HG03439 (cell line): ENCODE measurements around the gene PRAMEF4.
"Not testable (repeated sequence)": the region's sequence is repeated elsewhere in the genome, so short reads cannot be mapped to it uniquely, and the experiment has no call there.

Experiments used
- ATAC-seq: cut with Tn5 transposase; IDR thresholded peaks from one replicate; pipeline ENCODE4 v1.9.1; 2021; ENCODE audit warnings: mild to moderate bottlenecking, moderate library complexity; ENCODE audit not compliant: unreplicated experiment

PRAMEF4 gene

DNA sequence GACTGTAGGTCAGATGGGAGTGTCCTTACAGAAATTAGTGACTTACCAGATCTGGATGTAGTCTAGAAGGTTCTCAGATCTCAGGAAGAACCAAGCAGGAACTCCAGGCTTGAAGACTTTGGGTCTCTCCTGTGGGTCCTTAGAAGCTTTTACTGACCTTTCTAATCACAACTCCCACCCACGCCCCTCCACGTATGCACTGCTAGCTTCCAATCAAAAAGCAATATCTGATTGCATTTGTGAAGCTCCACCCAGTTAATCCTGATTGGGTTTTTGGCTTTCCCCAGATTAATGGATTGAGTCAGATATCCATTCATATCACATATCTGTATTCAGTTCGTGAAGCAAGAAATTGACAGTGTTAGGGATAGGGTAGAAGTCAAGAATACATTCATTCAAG, at the start of gene PRAMEF4:
Gene PRAMEF4 (minus strand): TSS at position 101 of the 400 bp plus-strand sequence. CDS start 2,807 bp downstream, outside the sequence.
- ATAC-seq = not testable (repeated sequence)

DNA sequence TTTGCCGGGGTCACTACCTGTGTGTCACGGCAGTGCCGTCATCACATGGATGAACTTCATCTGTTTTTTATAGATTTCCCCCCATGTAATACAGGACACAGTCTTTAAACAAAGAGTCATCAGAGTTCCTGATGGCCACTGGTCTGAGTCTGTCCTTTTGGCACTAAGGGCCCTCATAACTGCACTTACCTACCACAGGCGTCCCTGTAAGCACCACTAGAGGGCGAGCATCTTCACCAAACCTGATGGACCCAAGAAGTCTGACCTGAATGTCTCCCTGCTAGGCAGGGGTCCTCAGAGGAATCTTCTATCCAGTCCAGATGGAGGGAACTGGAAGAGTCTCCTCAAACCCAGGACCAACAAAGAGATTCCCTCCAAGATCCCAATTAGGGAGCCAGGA, 38.4 kb upstream of the PRAMEF4 start:
- not testable (repeated sequence) for ATAC-seq

DNA sequence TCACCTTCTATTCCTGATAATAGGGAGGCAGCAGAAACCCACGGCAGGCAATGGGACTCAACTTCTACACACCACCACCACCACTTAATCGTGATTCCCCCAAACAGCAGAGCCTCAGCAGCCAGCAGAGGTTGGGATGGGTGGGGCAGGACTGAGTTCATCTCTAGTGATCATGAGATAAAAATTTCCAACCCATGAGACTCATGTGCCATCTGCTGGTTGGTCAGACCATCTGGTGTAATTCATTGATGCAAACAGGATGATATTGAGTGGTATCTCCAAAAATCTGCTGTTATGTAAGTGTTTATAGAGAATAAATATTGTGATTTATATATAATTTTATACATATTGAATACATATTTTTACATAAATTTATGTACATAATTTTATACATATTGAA, 35.7 kb upstream of the PRAMEF4 start:
- not testable (repeated sequence) for ATAC-seq

DNA sequence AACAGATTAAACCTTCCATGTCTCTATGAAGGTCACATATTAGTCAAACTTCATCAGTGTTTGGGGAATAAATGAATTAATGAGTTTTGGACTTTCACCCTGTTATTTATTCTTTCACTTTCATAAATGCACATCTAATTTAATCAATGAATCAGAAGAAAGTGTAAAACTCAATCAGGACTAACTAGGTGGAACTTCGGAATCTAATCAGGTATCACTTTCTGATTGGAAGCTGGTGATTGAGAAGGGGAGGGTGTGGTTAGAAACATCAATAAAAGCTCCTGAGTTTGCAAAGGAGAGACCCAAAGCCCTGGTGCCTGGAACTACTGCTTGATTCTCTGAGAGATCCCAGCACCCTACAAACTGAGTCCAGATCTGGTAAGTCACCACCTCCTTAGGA, 30.3 kb upstream of the PRAMEF4 start, which contains the start of gene PRAMEF7:
Gene PRAMEF7 (plus strand): TSS at position 301 of the 400 bp plus-strand sequence. CDS start 1,083 bp downstream, outside the sequence.
- not testable (repeated sequence) for ATAC-seq

DNA sequence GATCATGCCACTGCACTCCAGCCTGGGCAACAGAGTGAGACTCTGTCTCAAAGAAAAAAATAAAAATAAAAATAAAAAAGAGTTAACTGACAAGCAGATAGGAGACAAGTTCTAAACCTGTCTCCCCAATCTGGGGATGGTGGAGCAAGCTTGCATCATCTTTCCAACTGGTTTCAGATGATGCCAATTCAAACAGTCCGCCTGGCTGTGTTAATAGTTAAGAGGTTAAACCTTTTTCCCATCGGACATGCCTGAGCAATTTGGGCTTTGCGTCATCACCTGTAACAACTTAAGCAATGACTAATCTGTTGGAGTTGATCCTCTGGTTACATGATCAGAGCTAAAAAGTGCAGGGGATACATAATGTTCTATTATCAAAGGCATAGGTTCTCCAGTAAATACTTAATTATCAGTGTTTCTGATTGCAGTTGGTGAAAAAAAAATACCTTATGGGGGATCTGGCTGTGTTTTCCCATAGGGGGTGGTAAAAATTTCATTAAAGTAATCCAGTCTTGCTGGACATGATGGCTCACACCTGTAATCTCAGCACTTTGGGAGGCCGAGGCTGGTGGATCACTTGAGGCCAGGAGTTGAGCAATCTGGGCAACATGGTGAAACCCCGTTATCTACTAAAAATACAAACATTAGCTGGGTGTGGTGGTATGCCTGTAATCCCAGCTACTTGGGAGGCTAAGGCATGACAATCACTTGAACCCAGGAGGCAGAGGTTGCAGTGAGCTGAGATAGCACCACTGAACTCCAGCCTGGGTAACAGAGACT, 18.0 kb upstream of the PRAMEF4 start:
- not testable (repeated sequence) for ATAC-seq

DNA sequence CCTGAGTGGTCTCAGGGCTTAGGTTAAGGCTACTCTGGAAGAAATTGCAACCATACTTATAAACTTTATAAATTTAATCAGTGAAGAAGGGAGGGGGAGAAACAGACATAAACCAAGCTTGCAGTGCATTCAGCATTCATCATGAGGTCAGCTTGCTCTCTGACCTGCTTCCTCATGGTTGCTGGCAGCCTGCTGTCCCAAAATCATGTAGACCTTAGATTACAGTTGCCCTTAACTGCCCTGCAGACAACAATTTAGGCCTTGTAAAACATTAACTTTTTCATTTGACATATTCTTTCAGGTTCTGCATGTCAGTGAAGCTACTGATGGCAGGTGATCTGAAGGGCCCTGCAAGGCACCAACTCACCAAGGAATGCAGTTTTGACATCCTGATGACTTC, 13.2 kb upstream of the PRAMEF4 start:
- not testable (repeated sequence) for ATAC-seq

DNA sequence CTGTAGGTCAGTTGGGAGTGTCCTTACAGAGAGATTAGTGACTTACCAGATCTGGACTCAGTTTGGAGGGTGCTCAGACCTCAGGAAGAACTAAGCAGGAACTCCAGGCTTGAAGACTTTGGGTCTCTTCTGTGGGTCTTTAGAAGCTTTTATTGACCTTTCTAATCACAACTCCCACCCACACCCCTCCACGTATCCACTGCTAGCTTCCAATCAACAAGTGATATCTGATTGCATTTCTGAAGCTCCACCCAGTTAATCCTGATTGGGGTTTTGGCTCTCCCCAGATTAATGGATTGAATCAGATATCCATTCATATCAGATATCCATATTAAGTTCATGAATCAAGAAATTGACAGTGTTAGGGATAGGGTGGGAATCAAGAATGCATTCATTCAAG, 12.2 kb upstream of the PRAMEF4 start, which contains the start of gene PRAMEF10:
Gene PRAMEF10 (minus strand): TSS at position 101 of the 400 bp plus-strand sequence. CDS start 2,423 bp downstream, outside the sequence.
- ATAC-seq = not testable (repeated sequence)

DNA sequence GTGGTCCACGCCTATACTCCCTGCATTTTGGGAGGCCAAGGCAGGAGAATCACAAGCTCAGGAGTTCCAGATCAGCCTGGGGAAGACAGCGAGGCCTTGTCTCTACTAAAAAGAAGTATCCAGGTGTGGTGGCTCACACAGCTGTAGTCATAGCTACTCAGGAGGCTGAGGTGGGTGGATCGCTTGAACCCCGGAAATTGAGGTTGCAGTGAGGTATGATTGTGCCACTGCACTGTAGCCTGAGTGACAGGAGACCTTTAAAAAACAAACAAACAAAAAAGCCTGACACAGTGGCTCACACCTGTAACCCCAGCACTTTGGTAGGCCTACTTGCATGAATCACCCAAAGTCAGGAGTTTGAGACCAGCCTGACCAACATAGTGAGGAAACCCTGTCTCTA, 7.5 kb downstream of the PRAMEF4 start:
- not testable (repeated sequence) for ATAC-seq

DNA sequence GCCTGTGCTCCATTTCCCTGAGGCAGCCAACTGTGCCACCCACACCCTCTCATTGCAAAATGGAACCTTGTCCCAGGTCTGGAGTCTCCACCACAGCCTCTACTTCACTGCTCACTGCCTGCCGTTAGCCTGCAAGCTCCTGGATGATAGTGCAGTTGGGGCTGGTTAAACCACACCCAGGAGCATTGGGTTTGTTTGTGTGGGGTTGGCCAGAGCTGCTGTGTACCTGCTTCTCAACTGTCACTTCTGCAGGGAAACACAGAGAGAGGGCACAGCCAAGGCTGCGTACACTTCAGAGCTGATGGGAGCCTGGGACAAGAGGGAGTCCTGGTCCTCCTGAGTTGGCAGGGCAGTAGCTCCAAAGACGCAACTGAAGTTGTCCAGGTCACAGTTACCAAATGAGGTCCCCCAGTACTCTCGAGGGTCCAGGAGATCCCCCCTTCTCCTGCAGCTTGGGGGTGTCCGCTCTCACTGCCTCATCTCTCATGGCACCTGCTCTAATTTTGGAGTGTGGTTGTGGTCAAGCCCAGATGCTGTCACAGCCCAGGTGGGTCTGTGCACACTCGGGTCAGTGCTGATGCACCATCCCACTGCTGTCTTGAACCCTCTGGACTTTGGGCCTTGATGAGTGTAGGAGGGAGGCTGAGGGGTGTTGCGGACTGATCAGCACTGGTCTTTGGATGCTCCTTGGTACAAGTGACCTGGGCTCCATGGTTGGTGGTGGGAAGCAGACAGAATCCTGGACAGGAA, 22.7 kb downstream of the PRAMEF4 start:
- ATAC-seq = not testable (repeated sequence)

DNA sequence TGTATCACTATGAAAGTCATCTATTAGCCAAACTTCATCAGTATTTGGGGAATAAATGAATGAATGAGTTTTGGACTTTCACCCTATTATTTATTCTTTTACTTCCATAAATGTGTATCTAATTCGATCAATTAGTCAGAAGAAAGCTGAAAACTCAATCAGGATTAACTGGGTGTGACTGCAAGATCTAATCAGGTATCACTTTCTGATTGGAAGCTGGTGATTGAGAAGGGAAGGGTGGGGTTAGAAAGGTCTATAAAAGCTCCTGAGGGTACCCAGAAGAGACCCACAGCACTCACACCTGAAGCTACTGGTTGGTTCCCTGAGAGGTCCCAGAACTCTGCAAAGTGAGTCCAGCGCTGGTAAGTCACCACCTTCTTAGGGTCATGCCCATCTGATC, 29.2 kb downstream of the PRAMEF4 start, which contains the start of gene PRAMEF2:
Gene PRAMEF2 (plus strand): TSS at position 301 of the 400 bp plus-strand sequence. CDS start 1,924 bp downstream, outside the sequence.
- not testable (repeated sequence) for ATAC-seq

DNA sequence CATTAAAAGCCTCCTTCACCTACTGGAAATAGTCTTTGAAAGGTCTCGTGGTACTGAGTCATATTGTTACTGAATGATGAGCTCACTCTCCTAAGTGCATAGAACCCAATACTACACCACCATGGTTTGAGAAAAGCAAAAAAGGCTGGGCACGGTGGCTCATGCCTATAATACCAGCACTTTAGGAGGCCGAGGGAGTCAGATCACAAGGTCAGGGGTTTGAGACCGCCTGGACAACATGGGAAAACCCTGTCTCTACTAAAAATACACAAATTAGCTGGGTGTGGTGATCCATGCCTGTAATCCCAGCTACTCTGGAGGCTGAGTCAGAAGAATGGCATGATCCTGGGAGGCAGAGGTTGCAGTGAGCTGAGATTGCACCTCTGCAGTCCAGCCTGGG, 34.2 kb downstream of the PRAMEF4 start:
- ATAC-seq = no peak

DNA sequence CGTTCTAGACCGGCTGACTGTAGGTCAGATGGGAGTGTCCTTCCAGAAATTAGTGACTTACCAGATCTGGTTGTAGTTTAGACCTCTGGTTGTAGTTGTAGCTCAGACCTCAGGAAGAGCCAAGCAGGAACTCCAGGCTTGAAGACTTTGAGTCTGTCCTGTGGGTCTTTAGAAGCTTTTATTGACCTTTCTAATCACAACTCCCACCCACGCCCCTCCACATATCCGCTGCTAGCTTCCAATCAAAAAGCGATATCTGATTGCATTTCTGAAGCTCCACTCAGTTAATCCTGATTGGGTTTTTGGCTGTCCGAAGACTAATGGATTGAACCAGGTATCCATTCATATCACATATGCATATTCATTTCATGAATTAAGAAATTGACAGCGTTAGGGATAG, 37.4 kb downstream of the PRAMEF4 start, which contains the start of gene HNRNPCL1:
Gene HNRNPCL1 (minus strand): TSS at position 101 of the 400 bp plus-strand sequence. CDS start 431 bp downstream, outside the sequence.
- not testable (repeated sequence) for ATAC-seq

DNA sequence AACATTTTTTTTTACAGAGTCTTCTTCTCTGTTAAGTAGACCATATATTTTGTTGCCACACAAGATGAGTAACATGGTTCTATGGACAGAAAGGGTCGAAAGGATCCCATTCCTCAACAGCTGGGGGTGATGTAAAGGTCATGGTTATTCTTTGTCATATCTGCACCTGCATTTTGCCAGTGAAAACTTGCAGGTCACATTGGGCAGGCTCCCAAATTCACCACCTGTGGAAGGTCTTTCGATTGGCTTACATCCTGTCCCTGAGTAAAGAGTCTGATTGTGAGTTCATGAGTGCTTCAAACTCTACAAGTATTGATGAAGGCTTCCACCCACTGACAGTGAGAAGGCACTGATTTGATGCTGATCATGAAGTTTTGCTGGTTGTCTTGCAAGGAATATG, 52.8 kb downstream of the PRAMEF4 start:
- not testable (repeated sequence) for ATAC-seq

DNA sequence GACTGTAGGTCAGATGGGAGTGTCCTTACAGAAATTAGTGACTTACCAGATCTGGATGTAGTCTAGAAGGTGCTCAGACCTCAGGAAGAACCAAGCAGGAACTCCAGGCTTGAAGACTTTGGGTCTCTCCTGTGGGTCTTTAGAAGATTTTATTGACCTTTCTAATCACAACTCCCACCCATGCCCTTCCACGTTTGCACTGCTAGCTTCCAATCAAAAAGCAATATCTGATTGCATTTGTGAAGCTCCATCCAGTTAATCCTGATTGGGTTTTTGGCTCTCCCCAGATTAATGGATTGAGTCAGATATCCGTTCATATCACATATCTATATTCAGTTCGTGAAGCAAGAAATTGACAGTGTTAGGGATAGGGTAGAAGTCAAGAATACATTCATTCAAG, 54.7 kb downstream of the PRAMEF4 start, which contains the start of gene PRAMEF11:
Gene PRAMEF11 (minus strand): TSS at position 101 of the 400 bp plus-strand sequence. CDS start 2,621 bp downstream, outside the sequence.
- not testable (repeated sequence) for ATAC-seq
